CD4-positive, alpha-beta T cell (primary cell): ENCODE measurements around the gene CMTR1. TPM values are rescaled to one million over a fixed set of nuclear protein-coding genes. Genes with fewer than 3 reads are reported as not detected.

Experiments
- ATAC-seq: fragments of 200-7000 bp; cut with Tn5 transposase; one replicate; pipeline ENCODE4 v1.10.0; 2022; ENCODE audit warnings: mild to moderate bottlenecking; ENCODE audit not compliant: poor library complexity
- CTCF ChIA-PET: fragments of 350-600 bp; sonication (Branson Sonifier 250); formaldehyde crosslinking; loops from one replicate; lab custom pipeline; 2021; ENCODE audit warnings: antibody characterized with exemption, inconsistent platforms; lab: Charles Lee
- POLR2A ChIA-PET: fragments of 350-600 bp; sonication (Branson Sonifier 250); formaldehyde crosslinking; loops from one replicate; lab custom pipeline; 2021; ENCODE audit warnings: antibody characterized with exemption, inconsistent platforms; lab: Charles Lee
- DNase-seq, 14 experiments: peaks; one replicate each; pipeline ENCODE4 v3.0.0-alpha.2; 2013 to 2020; ENCODE audit warnings: mixed read lengths in 2 of 14
- H3K27ac ChIP-seq, 2 donors: one replicate each; pipeline versions ENCODE4 v1.5.1 to v1.7.0; 2013; ENCODE audit warnings: low read length in 2 of 2, low read depth in 1 of 2, mild to moderate bottlenecking in 1 of 2
- H3K27me3 ChIP-seq, 2 experiments: 1 replicate in 1 of 2; 2 replicates in 1 of 2; pipeline versions ENCODE4 v1.6.1 to v1.7.0; 2013; ENCODE audit warnings: low read length in 2 of 2, control low read depth in 1 of 2, mild to moderate bottlenecking in 1 of 2, moderate library complexity in 1 of 2; ENCODE audit not compliant: insufficient read depth in 2 of 2, control insufficient read depth in 1 of 2
- H3K36me3 ChIP-seq: one replicate; pipeline ENCODE4 v1.6.1; 2013; ENCODE audit warnings: low read length, control low read depth; ENCODE audit not compliant: insufficient read depth
- H3K4me1 ChIP-seq: one replicate; pipeline ENCODE4 v1.6.1; 2013; ENCODE audit warnings: low read length, control low read depth; ENCODE audit not compliant: insufficient read depth
- H3K4me3 ChIP-seq: one replicate; pipeline ENCODE4 v1.5.1; 2013; ENCODE audit warnings: mild to moderate bottlenecking, low read length, moderate library complexity
- H3K9me3 ChIP-seq, 2 experiments: 1 replicate in 1 of 2; 2 replicates in 1 of 2; pipeline versions ENCODE4 v1.6.1 to v1.7.0; 2013; ENCODE audit warnings: low read length in 2 of 2, mild to moderate bottlenecking in 2 of 2, control low read depth in 1 of 2, moderate library complexity in 1 of 2; ENCODE audit not compliant: control insufficient read depth in 1 of 2, insufficient read depth in 1 of 2
- H3K27ac Mint-ChIP-seq: one replicate; pipeline ENCODE4 v1.8.0; 2020; ENCODE audit warnings: mixed read lengths
- H3K27me3 Mint-ChIP-seq: one replicate; pipeline ENCODE4 v1.8.0; 2021; ENCODE audit warnings: mixed read lengths
- H3K36me3 Mint-ChIP-seq: one replicate; pipeline ENCODE4 v1.8.0; 2021; ENCODE audit warnings: low read depth, mixed read lengths
- H3K4me1 Mint-ChIP-seq: one replicate; pipeline ENCODE4 v1.8.0; 2021; ENCODE audit warnings: low read depth, mixed read lengths
- H3K4me3 Mint-ChIP-seq: one replicate; pipeline ENCODE4 v1.8.0; 2020; ENCODE audit warnings: mild to moderate bottlenecking, mixed read lengths
- H3K9me3 Mint-ChIP-seq: one replicate; pipeline ENCODE4 v1.8.0; 2020; ENCODE audit warnings: mixed read lengths
- intact Hi-C, 2 experiments: fragments of 100-400 bp; cut with DNase I in 1 of 2; cut with micrococcal nuclease in 1 of 2; formaldehyde crosslinking; loops; one replicate each; pipeline versions ENCODE4 v1.15.1 to v1.9.0; 2023 to 2025; cut with DNase I, micrococcal nuclease
- total RNA-seq, 174 experiments: library from RNA in 2 of 174; stranded (reverse) in 2 of 174; gene quantifications; one replicate each; pipeline ENCODE4 v1.2.3 and lab custom pipeline; 2021 to 2026
- TF ChIP-seq, protein P1 (sequence below): fragments of 200-600 bp; IDR thresholded peaks from one replicate; pipeline ENCODE4 v1.8.0; 2022; ENCODE audit warnings: antibody characterized with exemption, mild to moderate bottlenecking

CMTR1 gene
- total RNA-seq, 2 experiments from 2014 or later = 79.7 to 80.3 TPM

- Histone ChIP-seq H3K27me3 (no peaks in the 10 kb centered on the region), H3K4me1 (peaks cover 9% of the 10 kb centered on the region), H3K27ac (no peak overlapping the region), H3K4me3 (no peak overlapping the region), H3K36me3 (peaks cover 96% of the 10 kb centered on the region), H3K9me3 (no peaks in the 10 kb centered on the region)
- Mint-ChIP-seq H3K27ac (no peak overlapping the region), H3K4me1 (no peaks in the 10 kb centered on the region), H3K9me3 (no peaks in the 10 kb centered on the region), H3K27me3 (no peaks in the 10 kb centered on the region), H3K4me3 (no peak overlapping the region), H3K36me3 (peaks cover 86% of the 10 kb centered on the region)
- ATAC-seq (no peak), DNase-seq (no peak)
- CTCF ChIA-PET = no interaction called here
- POLR2A ChIA-PET = interaction anchor here (1.2 kb wide), 1 partner anchor 37 kb away, joined by 4 read pairs; no protein-coding TSS in a partner anchor
- TF ChIP-seq, protein P1, sequence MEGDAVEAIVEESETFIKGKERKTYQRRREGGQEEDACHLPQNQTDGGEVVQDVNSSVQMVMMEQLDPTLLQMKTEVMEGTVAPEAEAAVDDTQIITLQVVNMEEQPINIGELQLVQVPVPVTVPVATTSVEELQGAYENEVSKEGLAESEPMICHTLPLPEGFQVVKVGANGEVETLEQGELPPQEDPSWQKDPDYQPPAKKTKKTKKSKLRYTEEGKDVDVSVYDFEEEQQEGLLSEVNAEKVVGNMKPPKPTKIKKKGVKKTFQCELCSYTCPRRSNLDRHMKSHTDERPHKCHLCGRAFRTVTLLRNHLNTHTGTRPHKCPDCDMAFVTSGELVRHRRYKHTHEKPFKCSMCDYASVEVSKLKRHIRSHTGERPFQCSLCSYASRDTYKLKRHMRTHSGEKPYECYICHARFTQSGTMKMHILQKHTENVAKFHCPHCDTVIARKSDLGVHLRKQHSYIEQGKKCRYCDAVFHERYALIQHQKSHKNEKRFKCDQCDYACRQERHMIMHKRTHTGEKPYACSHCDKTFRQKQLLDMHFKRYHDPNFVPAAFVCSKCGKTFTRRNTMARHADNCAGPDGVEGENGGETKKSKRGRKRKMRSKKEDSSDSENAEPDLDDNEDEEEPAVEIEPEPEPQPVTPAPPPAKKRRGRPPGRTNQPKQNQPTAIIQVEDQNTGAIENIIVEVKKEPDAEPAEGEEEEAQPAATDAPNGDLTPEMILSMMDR = no peak
- intact Hi-C loops = no loop called here
Observed at GRCh38 chr6:37479266-37479854, 46.3 kb downstream of the CMTR1 start.

GRCh38 chr6:37480118-37480736 is 47.2 kb downstream of the CMTR1 start:
- ATAC-seq (no peak), DNase-seq (no peak)
- no peaks in the 10 kb centered on the region for H3K9me3 ChIP-seq
- peaks cover 79% of the 10 kb centered on the region for H3K36me3 Mint-ChIP-seq
- H3K27ac Mint-ChIP-seq = no peak overlapping the region
- H3K4me1 ChIP-seq = peaks cover 18% of the 10 kb centered on the region
- H3K36me3 ChIP-seq = peaks cover 90% of the 10 kb centered on the region
- H3K4me1 Mint-ChIP-seq = no peaks in the 10 kb centered on the region
- ChIA-PET CTCF (interaction anchor here (0.6 kb wide), 1 partner anchor 44 kb away, joined by 6 read pairs; no protein-coding TSS in a partner anchor), POLR2A (interaction anchor here (1.1 to 1.2 kb wide), 3 partner anchors 37 to 67 kb away, joined by 4 to 5 read pairs (median 4); partner anchors contain the start of gene CMTR1)
- TF ChIP-seq, protein P1 = no peak
- intact Hi-C loops = loop anchor here in 1 of 2 experiments (5.0 kb wide), 2 partner anchors 37 to 1017 kb away; no protein-coding TSS in a partner anchor
- H3K27me3 Mint-ChIP-seq = no peaks in the 10 kb centered on the region
- no peaks in the 10 kb centered on the region for H3K27me3 ChIP-seq
- no peak overlapping the region for H3K4me3 ChIP-seq
- H3K4me3 Mint-ChIP-seq = no peak overlapping the region
- H3K9me3 Mint-ChIP-seq = no peaks in the 10 kb centered on the region
- H3K27ac ChIP-seq = no peak overlapping the region

- POLR2A ChIA-PET = interaction anchor here (0.8 to 1.2 kb wide), 3 partner anchors 48 to 68 kb away, joined by 3 to 5 read pairs (median 4); partner anchors contain the start of gene CMTR1
Observed at GRCh38 chr6:37480951-37481534, 48.0 kb downstream of the CMTR1 start.

More at GRCh38 chr6:37480951-37481534, 48.0 kb downstream of the CMTR1 start:
- peaks cover 19% of the 10 kb centered on the region for H3K4me1 ChIP-seq
- intact Hi-C loops = loop anchor here in 1 of 2 experiments (5.0 kb wide), 2 partner anchors 36 to 1016 kb away; no protein-coding TSS in a partner anchor
- H3K27ac Mint-ChIP-seq = peak overlapping the region; percentile 32
- H3K4me3 ChIP-seq = no peak overlapping the region
- H3K27ac ChIP-seq = no peak overlapping the region
- H3K9me3 Mint-ChIP-seq = no peaks in the 10 kb centered on the region
- H3K9me3 ChIP-seq = no peaks in the 10 kb centered on the region
- peaks cover 86% of the 10 kb centered on the region for H3K36me3 ChIP-seq
- no peaks in the 10 kb centered on the region for H3K27me3 ChIP-seq
- TF ChIP-seq, protein P1 = no peak
- H3K27me3 Mint-ChIP-seq = no peaks in the 10 kb centered on the region
- CTCF ChIA-PET = interaction anchor here (0.6 kb wide), 1 partner anchor 43 kb away, joined by 6 read pairs; no protein-coding TSS in a partner anchor
- H3K4me3 Mint-ChIP-seq = no peak overlapping the region
- H3K36me3 Mint-ChIP-seq = peaks cover 73% of the 10 kb centered on the region
- DNase-seq (peak in 1 of 14 experiments; percentile 24), ATAC-seq (no peak)
- H3K4me1 Mint-ChIP-seq = no peaks in the 10 kb centered on the region
